Neural progenitor cell (in vitro differentiated cells): ENCODE measurements around the gene ITGB3. TPM values are rescaled to one million over a fixed set of nuclear protein-coding genes. Genes with fewer than 3 reads are reported as not detected.

Experiments used
- DNase-seq: peaks from one replicate; pipeline ENCODE4 v3.0.0-alpha.2; 2016; ENCODE audit warnings: low spot score
- H2AFZ ChIP-seq: fragments of 200-600 bp; sonication (generic); replicated peaks from 2 replicates; pipeline ENCODE4 v1.6.1; 2016; ENCODE audit warnings: antibody characterized with exemption
- H3F3A ChIP-seq: fragments of 200-600 bp; sonication (generic); 2 replicates; pipeline ENCODE4 v1.6.1; 2016; ENCODE audit warnings: antibody characterized with exemption, low read depth
- H3K27ac ChIP-seq: fragments of 200-600 bp; sonication (generic); 2 replicates; pipeline ENCODE4 v1.5.1; 2016; ENCODE audit warnings: mild to moderate bottlenecking
- H3K27me3 ChIP-seq: fragments of 200-600 bp; sonication (generic); 2 replicates; pipeline ENCODE4 v1.6.1; 2016; ENCODE audit warnings: mild to moderate bottlenecking, moderate library complexity
- H3K36me3 ChIP-seq: fragments of 200-600 bp; sonication (generic); 2 replicates; pipeline ENCODE4 v1.5.1; 2016
- H3K4me1 ChIP-seq: fragments of 200-600 bp; sonication (generic); 2 replicates; pipeline ENCODE4 v1.6.1; 2016; ENCODE audit warnings: mixed run types
- H3K4me2 ChIP-seq: fragments of 200-600 bp; sonication (generic); 2 replicates; pipeline ENCODE4 v1.6.1; 2016
- H3K4me3 ChIP-seq: fragments of 200-600 bp; sonication (generic); 2 replicates; pipeline ENCODE4 v1.5.1; 2016
- H3K79me2 ChIP-seq: fragments of 200-600 bp; sonication (generic); 2 replicates; pipeline ENCODE4 v1.6.1; 2016; ENCODE audit warnings: low read depth
- H3K9ac ChIP-seq: fragments of 200-600 bp; sonication (generic); 2 replicates; pipeline ENCODE4 v1.6.1; 2016
- H3K9me3 ChIP-seq: fragments of 200-600 bp; sonication (generic); 2 replicates; pipeline ENCODE4 v1.5.1; 2016; ENCODE audit warnings: low read depth
- H4K20me1 ChIP-seq: fragments of 200-600 bp; sonication (generic); 2 replicates; pipeline ENCODE4 v1.6.1; 2016; ENCODE audit warnings: low read depth
- H3K27ac Mint-ChIP-seq: 3 replicates; pipeline ENCODE4 v1.8.0; 2021; ENCODE audit warnings: mixed read lengths
- H3K27me3 Mint-ChIP-seq: 2 replicates; pipeline ENCODE4 v1.8.0; 2022; ENCODE audit warnings: low read depth, mild to moderate bottlenecking, inconsistent platforms, moderate library complexity, mixed read lengths; ENCODE audit not compliant: insufficient read depth
- H3K36me3 Mint-ChIP-seq: 3 replicates; pipeline ENCODE4 v1.8.0; 2021; ENCODE audit warnings: mixed read lengths
- H3K4me1 Mint-ChIP-seq: 3 replicates; pipeline ENCODE4 v1.8.0; 2021; ENCODE audit warnings: mixed read lengths
- H3K4me3 Mint-ChIP-seq: 3 replicates; pipeline ENCODE4 v1.8.0; 2021; ENCODE audit warnings: mild to moderate bottlenecking, moderate library complexity, mixed read lengths
- H3K9me3 Mint-ChIP-seq: 3 replicates; pipeline ENCODE4 v1.8.0; 2020; ENCODE audit warnings: mixed read lengths
- CTCF ChIP-seq: fragments of 200-600 bp; sonication (generic); IDR thresholded peaks from 2 replicates; pipeline ENCODE4 v1.5.1; 2017; ENCODE audit warnings: antibody characterized with exemption, mild to moderate bottlenecking
- EZH2 ChIP-seq: fragments of 200-600 bp; sonication (generic); IDR thresholded peaks from 2 replicates; pipeline ENCODE4 v1.6.1; 2017; ENCODE audit warnings: antibody characterized with exemption, mild to moderate bottlenecking, moderate library complexity
- EZH2phosphoT487 ChIP-seq: fragments of 200-600 bp; sonication (generic); IDR thresholded peaks from 2 replicates; pipeline ENCODE4 v1.6.1; 2017; ENCODE audit warnings: antibody characterized with exemption
- total RNA-seq: library from RNA; depleted of rRNA; stranded (reverse); fragments of >200 nt; gene quantifications from 2 replicates; pipeline ENCODE4 v1.2.3, GENCODE V29; 2015; ENCODE audit warnings: low replicate concordance

Gene ITGB3
- total RNA-seq, 1 donor from 2014 or later, result 0.47 TPM

- Histone ChIP-seq H3K27me3 (peaks cover 16% of the 10 kb centered on the region), H3K4me2 (no peak overlapping the region), H3K4me3 (no peak overlapping the region), H3F3A (no peaks in the 10 kb centered on the region), H3K9me3 (no peaks in the 10 kb centered on the region), H2AFZ (no peak overlapping the region), H3K9ac (no peak overlapping the region), H3K27ac (no peak overlapping the region), H4K20me1 (no peaks in the 10 kb centered on the region), H3K36me3 (no peaks in the 10 kb centered on the region), H3K79me2 (no peaks in the 10 kb centered on the region), H3K4me1 (peaks cover 6% of the 10 kb centered on the region)
- DNase-seq, result no peak
- H3K27ac Mint-ChIP-seq, result peak overlapping the region; percentile 29
- peaks cover 10% of the 10 kb centered on the region for H3K4me1 Mint-ChIP-seq
- H3K4me3 Mint-ChIP-seq, result no peak overlapping the region
- H3K9me3 Mint-ChIP-seq, result peaks cover 12% of the 10 kb centered on the region
- H3K27me3 Mint-ChIP-seq, result peaks cover 16% of the 10 kb centered on the region
- no peaks in the 10 kb centered on the region for H3K36me3 Mint-ChIP-seq
- no peak for TF ChIP-seq CTCF
- no peak for TF ChIP-seq EZH2
- no peak for TF ChIP-seq EZH2phosphoT487
Observed at GRCh38 chr17:47227862-47228261, 25.8 kb upstream of the ITGB3 start.

GRCh38 chr17:47229535-47230443, 23.8 kb upstream of the ITGB3 start:
- peak; percentile 92 for DNase-seq
- Mint-ChIP-seq H3K36me3 (no peaks in the 10 kb centered on the region), H3K9me3 (no peaks in the 10 kb centered on the region), H3K27ac (no peak overlapping the region), H3K4me3 (peak overlapping the region; percentile 12), H3K27me3 (peaks cover 18% of the 10 kb centered on the region), H3K4me1 (peaks cover 10% of the 10 kb centered on the region)
- Histone ChIP-seq H3K9me3 (no peaks in the 10 kb centered on the region), H3K4me3 (no peak overlapping the region), H3K4me1 (peaks cover 6% of the 10 kb centered on the region), H3F3A (no peaks in the 10 kb centered on the region), H3K9ac (no peak overlapping the region), H3K36me3 (no peaks in the 10 kb centered on the region), H4K20me1 (no peaks in the 10 kb centered on the region), H2AFZ (peak overlapping the region; percentile 95), H3K27me3 (peaks cover 16% of the 10 kb centered on the region), H3K79me2 (no peaks in the 10 kb centered on the region), H3K27ac (no peak overlapping the region), H3K4me2 (peak overlapping the region; percentile 50)
- TF ChIP-seq CTCF (peak; percentile 88), EZH2 (no peak)

- Mint-ChIP-seq H3K27me3 (peaks cover 26% of the 10 kb centered on the region), H3K9me3 (no peaks in the 10 kb centered on the region), H3K4me1 (peaks cover 10% of the 10 kb centered on the region), H3K27ac (no peak overlapping the region), H3K36me3 (no peaks in the 10 kb centered on the region), H3K4me3 (no peak overlapping the region)
- no peak overlapping the region for H2AFZ ChIP-seq
- no peak overlapping the region for H3K4me2 ChIP-seq
- no peaks in the 10 kb centered on the region for H3K79me2 ChIP-seq
- peaks cover 16% of the 10 kb centered on the region for H3K27me3 ChIP-seq
- no peaks in the 10 kb centered on the region for H3F3A ChIP-seq
- H3K27ac ChIP-seq, result no peak overlapping the region
- no peak for TF ChIP-seq EZH2phosphoT487
- no peak for TF ChIP-seq EZH2
- TF ChIP-seq CTCF, result no peak
- no peak for DNase-seq
- no peaks in the 10 kb centered on the region for H3K36me3 ChIP-seq
- H3K9ac ChIP-seq, result no peak overlapping the region
- no peaks in the 10 kb centered on the region for H3K9me3 ChIP-seq
- H4K20me1 ChIP-seq, result no peaks in the 10 kb centered on the region
- H3K4me1 ChIP-seq, result peaks cover 6% of the 10 kb centered on the region
- H3K4me3 ChIP-seq, result no peak overlapping the region
Observed at GRCh38 chr17:47230864-47231263, 22.8 kb upstream of the ITGB3 start.
